SH-SY5Y (cell line): ENCODE measurements around the gene SORT1.

Source experiments
- GATA2 ChIP-seq: IDR thresholded peaks from 2 replicates; pipeline ENCODE4 v1.6.1; 2011; ENCODE audit warnings: mild to moderate bottlenecking, low read depth, low read length
- GATA3 ChIP-seq: IDR thresholded peaks from 2 replicates; pipeline ENCODE4 v1.6.1; 2011; ENCODE audit warnings: low read depth, mild to moderate bottlenecking, low read length, moderate library complexity

Gene SORT1

GRCh38 chr1:109350182-109350581 is 47.5 kb downstream of the SORT1 start:
- TF ChIP-seq GATA3 (no peak), GATA2 (no peak)

- TF ChIP-seq GATA2 (no peak), GATA3 (no peak)
Observed at GRCh38 chr1:109347511-109347910, 50.2 kb downstream of the SORT1 start.

DNA sequence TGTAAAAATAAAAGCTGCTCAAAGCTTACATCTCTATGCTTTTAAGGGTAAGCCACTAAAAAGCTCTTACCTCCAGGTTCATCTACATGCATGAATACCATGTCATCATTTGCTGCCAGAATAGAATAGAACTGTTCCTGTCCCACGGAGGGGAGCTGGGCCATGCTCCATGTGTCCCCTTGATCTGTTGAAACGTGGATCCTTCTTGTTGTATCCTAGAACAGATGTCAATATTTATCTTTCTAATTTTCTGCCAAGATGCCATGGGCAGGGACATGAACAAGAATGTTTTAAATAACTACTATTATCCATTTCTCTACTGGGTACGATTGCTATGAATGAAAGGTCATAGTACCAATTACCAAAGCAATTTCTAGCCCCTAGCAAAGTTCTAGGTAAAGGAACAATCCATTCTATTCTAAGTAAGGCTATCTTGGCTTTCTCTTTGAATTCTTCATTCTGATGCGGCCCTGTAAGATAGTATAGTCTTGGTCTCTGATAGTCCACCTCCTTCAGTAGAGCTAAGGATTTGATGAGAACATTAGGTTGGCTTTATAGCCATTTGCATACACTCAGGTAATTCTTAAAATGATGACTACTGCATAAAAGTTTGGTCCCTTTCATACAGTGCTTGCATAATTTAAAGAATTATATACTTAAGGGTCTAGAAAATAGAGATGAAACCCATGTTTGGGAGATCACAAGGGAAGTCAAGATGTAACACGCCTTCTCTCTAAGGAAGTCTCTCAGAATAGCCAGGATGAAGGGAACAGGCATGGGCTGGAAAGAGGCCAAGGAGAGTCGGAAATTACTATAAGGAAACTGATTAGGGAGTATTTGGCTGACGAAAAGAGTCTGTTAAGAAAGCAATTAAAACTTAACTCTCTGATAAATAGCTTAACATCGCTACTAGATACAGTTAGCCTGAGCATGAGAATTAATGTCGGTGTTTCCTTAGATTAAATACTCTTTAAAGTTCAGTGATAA is 55.5 kb downstream of the SORT1 start:
- no peak for TF ChIP-seq GATA2
- TF ChIP-seq GATA3, result no peak

GRCh38 chr1:109338608-109339007 is 59.1 kb downstream of the SORT1 start:
- TF ChIP-seq GATA2, result no peak
- no peak for TF ChIP-seq GATA3

DNA sequence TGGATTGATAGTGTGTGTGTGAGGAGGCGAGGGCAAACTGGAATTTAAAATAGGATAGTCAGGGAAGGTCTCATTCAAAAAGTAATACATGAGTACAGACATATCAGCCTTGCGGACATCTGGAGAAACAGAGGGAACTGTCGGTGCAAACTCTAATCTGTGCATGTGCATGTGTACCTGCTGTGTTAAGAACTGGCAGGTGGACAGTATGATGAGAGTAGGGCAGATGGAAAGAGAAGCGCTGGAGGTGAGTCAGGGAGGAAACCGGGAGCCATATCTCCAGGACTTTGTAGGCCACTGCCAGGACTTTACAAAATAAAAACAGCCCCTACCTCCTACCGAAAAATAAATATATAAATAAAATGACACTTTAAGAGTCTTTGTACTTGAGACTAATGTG is 59.6 kb downstream of the SORT1 start:
- TF ChIP-seq GATA3 (no peak), GATA2 (no peak)

DNA sequence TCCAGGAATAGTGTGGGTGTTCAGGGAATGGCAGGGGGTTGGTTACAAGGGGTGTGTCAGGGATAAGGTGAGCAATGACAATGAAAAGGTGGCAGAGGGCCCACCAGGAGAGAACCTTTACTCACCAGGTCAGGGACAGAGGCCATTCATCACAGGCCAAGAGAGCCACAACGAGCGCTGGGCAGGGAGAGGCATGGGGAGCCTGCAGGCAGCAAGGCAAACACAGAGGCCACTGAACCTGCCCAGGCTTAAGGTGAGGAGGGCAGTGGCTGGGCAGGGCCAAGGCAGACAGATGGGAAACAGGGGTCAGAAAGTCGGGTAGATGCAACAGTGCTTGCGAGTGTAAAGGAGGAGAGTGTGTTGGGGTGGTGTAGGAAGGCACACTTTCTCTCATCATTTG is 62.6 kb downstream of the SORT1 start:
- TF ChIP-seq GATA2 (no peak), GATA3 (no peak)

DNA sequence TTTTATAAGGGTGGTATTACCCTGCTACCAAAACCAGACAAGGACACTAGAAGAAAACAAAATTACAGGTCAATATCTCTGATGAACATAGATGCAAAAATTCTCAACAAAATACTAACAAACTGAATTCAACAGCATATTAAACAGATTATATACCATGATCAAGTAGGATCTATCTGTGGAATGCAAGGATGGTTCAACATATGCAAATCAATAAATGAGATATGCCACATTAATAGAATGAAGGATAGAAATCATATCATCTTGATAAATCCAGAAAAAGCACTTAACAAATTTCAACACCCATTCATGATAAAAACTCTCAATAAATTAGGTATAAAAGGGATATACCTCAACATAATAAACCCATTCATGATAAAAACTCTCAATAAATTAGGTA is 66.6 kb downstream of the SORT1 start:
- TF ChIP-seq GATA3, result no peak
- no peak for TF ChIP-seq GATA2

- TF ChIP-seq GATA2 (no peak), GATA3 (no peak)
Observed at GRCh38 chr1:109327285-109327684, 70.4 kb downstream of the SORT1 start.

- TF ChIP-seq GATA3 (no peak), GATA2 (no peak)
Observed at GRCh38 chr1:109322974-109323373, 74.7 kb downstream of the SORT1 start.

DNA sequence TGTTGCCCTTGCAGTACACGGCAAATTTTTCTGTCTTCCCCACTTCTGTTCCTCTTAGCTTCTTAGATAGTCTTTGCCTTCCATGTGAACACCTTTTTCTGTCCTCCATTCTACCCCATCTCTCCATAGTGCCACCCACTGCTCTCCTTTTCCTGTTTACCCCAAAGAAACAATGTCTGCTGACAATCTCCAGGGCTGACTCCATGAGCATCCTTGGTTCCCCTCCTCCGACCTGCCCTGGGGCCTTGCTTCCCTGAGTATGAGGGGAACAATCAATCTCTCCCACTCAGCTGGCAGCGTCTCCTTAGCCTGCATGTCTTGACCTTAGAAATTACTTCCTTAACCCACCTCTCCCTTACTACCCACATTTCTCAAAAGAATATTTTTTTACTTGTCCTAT is 78.6 kb downstream of the SORT1 start:
- no peak for TF ChIP-seq GATA3

DNA sequence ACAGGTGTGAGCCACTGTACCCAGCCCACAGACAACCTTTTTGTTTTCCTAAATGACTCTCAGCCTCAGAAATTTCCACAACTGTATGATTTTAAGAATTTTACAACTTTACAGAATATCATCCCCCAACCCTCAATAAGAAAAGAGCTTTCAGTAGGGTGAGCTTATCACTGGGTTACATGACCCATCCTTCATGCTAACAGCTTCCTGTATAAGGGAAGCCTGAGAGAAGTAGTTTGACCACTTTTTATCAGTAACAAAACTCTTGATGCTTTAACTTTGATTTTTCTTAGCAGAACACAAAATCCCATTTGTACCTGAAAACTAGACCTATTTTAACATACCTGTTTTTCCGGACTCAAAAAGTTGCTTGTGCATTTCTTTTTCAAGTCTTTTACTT is 81.2 kb downstream of the SORT1 start:
- TF ChIP-seq GATA2, result no peak

- TF ChIP-seq GATA2 (no peak), GATA3 (no peak)
Observed at GRCh38 chr1:109315288-109315687, 82.4 kb downstream of the SORT1 start.

- TF ChIP-seq GATA3 (no peak), GATA2 (no peak)
Observed at GRCh38 chr1:109314795-109315194, 82.9 kb downstream of the SORT1 start.

DNA sequence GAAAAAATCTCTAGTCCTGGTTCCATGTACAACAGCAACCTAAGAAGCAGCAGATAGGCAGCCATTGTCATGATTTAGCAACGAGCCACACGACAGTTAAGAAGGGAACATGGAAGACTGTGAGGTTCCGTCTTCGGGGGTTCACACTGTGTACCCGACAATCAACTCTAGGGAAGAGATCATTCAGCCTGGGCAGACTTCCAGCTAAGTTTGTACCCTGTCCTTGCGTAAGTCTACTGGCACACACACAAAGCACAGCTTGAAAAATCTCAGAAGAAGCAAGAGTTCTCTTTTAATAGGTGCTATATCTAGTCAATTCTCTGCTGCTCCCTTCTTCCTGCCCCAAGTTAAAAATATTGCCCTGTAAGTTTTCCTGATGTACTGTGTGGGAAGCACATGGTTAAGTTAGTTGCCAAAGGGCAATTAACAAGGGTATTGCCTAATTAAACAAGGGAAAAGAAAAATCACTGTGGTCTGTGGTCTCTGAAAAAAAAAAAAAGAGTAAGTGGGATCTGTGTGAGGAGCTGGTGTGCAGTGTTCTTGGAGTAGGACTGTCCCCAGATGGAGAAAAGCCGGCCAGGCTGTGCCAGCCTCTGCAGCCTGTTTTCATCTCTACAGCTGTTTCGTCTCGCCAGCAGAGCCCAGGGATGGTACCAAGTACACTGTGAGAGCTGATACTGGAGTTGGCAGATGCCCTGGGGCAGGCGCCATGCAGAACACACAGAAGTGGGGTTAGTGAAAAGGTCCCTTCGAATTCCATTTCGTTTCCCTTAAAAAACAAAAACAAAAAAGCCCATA is 84.5 kb downstream of the SORT1 start:
- TF ChIP-seq GATA2, result no peak
- no peak for TF ChIP-seq GATA3

GRCh38 chr1:109312246-109312645 is 85.5 kb downstream of the SORT1 start:
- TF ChIP-seq GATA3 (no peak), GATA2 (no peak)

- TF ChIP-seq GATA3, result no peak
- no peak for TF ChIP-seq GATA2
Observed at GRCh38 chr1:109309347-109309746, 88.4 kb downstream of the SORT1 start.
